H9 (cell line): Measurements from ENCODE around the gene DPP10. TPM values are rescaled to one million over a fixed set of nuclear protein-coding genes. Genes with fewer than 3 reads are reported as not detected.

Experiments
- DNase-seq: peaks from one replicate; pipeline ENCODE4 v3.0.0-alpha.2; 2017
- H2AFZ ChIP-seq: one replicate; pipeline ENCODE4 v1.6.1; 2013; ENCODE audit warnings: mild to moderate bottlenecking, low read length, control low read depth, moderate library complexity
- H2AK5ac ChIP-seq: 2 replicates; pipeline ENCODE4 v1.6.1; 2013; ENCODE audit warnings: low read length, control low read depth, mixed read lengths; ENCODE audit not compliant: insufficient read length
- H2BK120ac ChIP-seq: one replicate; pipeline ENCODE4 v1.6.1; 2013; ENCODE audit warnings: low read depth, mild to moderate bottlenecking, low read length, control low read depth, inconsistent platforms; ENCODE audit not compliant: poor library complexity, severe bottlenecking
- H2BK12ac ChIP-seq: 2 replicates; pipeline ENCODE4 v1.6.1; 2013; ENCODE audit warnings: low read length, control low read depth, mixed read lengths, low read depth; ENCODE audit not compliant: insufficient read length
- H2BK15ac ChIP-seq: 2 replicates; pipeline ENCODE4 v1.6.1; 2013; ENCODE audit warnings: low read depth, low read length, control low read depth
- H2BK20ac ChIP-seq: one replicate; pipeline ENCODE4 v1.6.1; 2013; ENCODE audit warnings: low read depth, mild to moderate bottlenecking, low read length, control low read depth, inconsistent platforms; ENCODE audit not compliant: poor library complexity, severe bottlenecking
- H2BK5ac ChIP-seq: 2 replicates; pipeline ENCODE4 v1.6.1; 2013; ENCODE audit warnings: low read length, control low read depth, mixed read lengths; ENCODE audit not compliant: insufficient read length
- H3K14ac ChIP-seq: 2 replicates; pipeline ENCODE4 v1.6.1; 2013; ENCODE audit warnings: low read length, control low read depth; ENCODE audit not compliant: insufficient read depth
- H3K18ac ChIP-seq: 2 replicates; pipeline ENCODE4 v1.6.1; 2013; ENCODE audit warnings: low read depth, mild to moderate bottlenecking, mixed read lengths, low read length, control low read depth; ENCODE audit not compliant: insufficient read length
- H3K23ac ChIP-seq: 2 replicates; pipeline ENCODE4 v1.6.1; 2013; ENCODE audit warnings: low read length, control low read depth, mixed read lengths, low read depth; ENCODE audit not compliant: insufficient read length
- H3K23me2 ChIP-seq: 2 replicates; pipeline ENCODE4 v1.6.1; 2013; ENCODE audit warnings: low read depth, mild to moderate bottlenecking, mixed read lengths, low read length, control low read depth; ENCODE audit not compliant: insufficient read length, poor library complexity, severe bottlenecking
- H3K27ac ChIP-seq: 2 replicates; pipeline ENCODE4 v1.5.1; 2013; ENCODE audit warnings: low read length, control low read depth, mixed read lengths, low read depth; ENCODE audit not compliant: insufficient read length
- H3K27me3 ChIP-seq: 2 replicates; pipeline ENCODE4 v1.6.1; 2013; ENCODE audit warnings: low read length, control low read depth, inconsistent platforms; ENCODE audit not compliant: insufficient read depth
- H3K4ac ChIP-seq: 2 replicates; pipeline ENCODE4 v1.6.1; 2013; ENCODE audit warnings: low read depth, mild to moderate bottlenecking, control low read depth, inconsistent platforms, low read length, moderate library complexity
- H3K4me1 ChIP-seq: 2 replicates; pipeline ENCODE4 v1.6.1; 2013; ENCODE audit warnings: low read length, control low read depth, inconsistent platforms; ENCODE audit not compliant: insufficient read depth
- H3K4me2 ChIP-seq: 2 replicates; pipeline ENCODE4 v1.6.1; 2013; ENCODE audit warnings: low read length, control low read depth, mixed read lengths; ENCODE audit not compliant: insufficient read length, insufficient read depth
- H3K56ac ChIP-seq: 2 replicates; pipeline ENCODE4 v1.6.1; 2013; ENCODE audit warnings: low read depth, mild to moderate bottlenecking, mixed read lengths, low read length, control low read depth; ENCODE audit not compliant: insufficient read length
- H3K79me1 ChIP-seq: 2 replicates; pipeline ENCODE4 v1.6.1; 2013; ENCODE audit warnings: low read depth, mild to moderate bottlenecking, moderate library complexity, low read length, control low read depth, inconsistent platforms; ENCODE audit not compliant: insufficient read depth, poor library complexity, severe bottlenecking
- H3K79me2 ChIP-seq: 2 replicates; pipeline ENCODE4 v1.6.1; 2013; ENCODE audit warnings: low read length, control low read depth, inconsistent platforms; ENCODE audit not compliant: insufficient read depth
- H3K9ac ChIP-seq: 2 replicates; pipeline ENCODE4 v1.6.1; 2013; ENCODE audit warnings: low read length, control low read depth, mixed read lengths; ENCODE audit not compliant: insufficient read length; ENCODE audit errors: extremely low read depth
- H3K9me3 ChIP-seq: one replicate; pipeline ENCODE4 v1.6.1; 2013; ENCODE audit warnings: low read depth, low read length, inconsistent platforms; ENCODE audit not compliant: control insufficient read depth
- H3T11ph ChIP-seq: one replicate; pipeline ENCODE4 v1.6.1; 2013; ENCODE audit warnings: mild to moderate bottlenecking, low read length, control low read depth, inconsistent platforms
- H4K20me1 ChIP-seq: one replicate; pipeline ENCODE4 v1.6.1; 2013; ENCODE audit not compliant: control insufficient read depth, insufficient read length, insufficient read depth
- H4K5ac ChIP-seq: 2 replicates; pipeline ENCODE4 v1.6.1; 2013; ENCODE audit warnings: low read depth, mild to moderate bottlenecking, mixed read lengths, low read length, control low read depth; ENCODE audit not compliant: insufficient read length
- H4K8ac ChIP-seq: replicated peaks from 2 replicates; pipeline ENCODE4 v1.6.1; 2013; ENCODE audit warnings: low read length, control low read depth, mixed read lengths, low read depth; ENCODE audit not compliant: insufficient read length
- H4K91ac ChIP-seq: 2 replicates; pipeline ENCODE4 v1.6.1; 2013; ENCODE audit warnings: low read depth, mild to moderate bottlenecking, moderate library complexity, mixed read lengths, low read length, control low read depth; ENCODE audit not compliant: insufficient read length
- H3K27ac Mint-ChIP-seq, 3 experiments: 2 replicates in 2 of 3; 3 replicates in 1 of 3; pipeline ENCODE4 v1.8.0; 2020 to 2021; ENCODE audit warnings: mixed read lengths in 3 of 3, mild to moderate bottlenecking in 1 of 3, moderate library complexity in 1 of 3
- H3K27me3 Mint-ChIP-seq: 2 replicates; pipeline ENCODE4 v1.8.0; 2021; ENCODE audit warnings: low read depth, mild to moderate bottlenecking, moderate library complexity, mixed read lengths
- H3K36me3 Mint-ChIP-seq, 3 experiments: 2 replicates in 2 of 3; 3 replicates in 1 of 3; pipeline ENCODE4 v1.8.0; 2020 to 2021; ENCODE audit warnings: low read depth in 3 of 3, mixed read lengths in 3 of 3; ENCODE audit not compliant: insufficient read depth in 1 of 3
- H3K4me1 Mint-ChIP-seq, 2 experiments: 2 replicates each; pipeline ENCODE4 v1.8.0; 2020; ENCODE audit warnings: mixed read lengths in 2 of 2
- H3K4me3 Mint-ChIP-seq, 2 experiments: 2 replicates in 1 of 2; 3 replicates in 1 of 2; pipeline ENCODE4 v1.8.0; 2020 to 2021; ENCODE audit warnings: mild to moderate bottlenecking in 2 of 2, mixed read lengths in 2 of 2, moderate library complexity in 1 of 2
- H3K9me3 Mint-ChIP-seq, 2 experiments: 2 replicates in 1 of 2; 3 replicates in 1 of 2; pipeline ENCODE4 v1.8.0; 2020; ENCODE audit warnings: mild to moderate bottlenecking in 2 of 2, mixed read lengths in 2 of 2, moderate library complexity in 1 of 2
- WGBS: extraction: QIAGEN DNeasy Blood & Tissue Kit; methylation state at CpG from one replicate; pipeline ENCODE4 v1.1.7; 2013; ENCODE audit warnings: missing lambda C conversion rate, low lambda C conversion rate, mixed read lengths; ENCODE audit not compliant: insufficient read length; ENCODE audit errors: extremely low coverage; 5-methylcytosine and 5-hydroxymethylcytosine counted together
- total RNA-seq: library from RNA; stranded (reverse); gene quantifications from 2 replicates; pipeline ENCODE4 v1.2.1, GENCODE V29; 2021
- TF ChIP-seq, protein P1 (sequence below): fragments of 200-600 bp; sonication (generic); conservative IDR thresholded peaks from 3 replicates; pipeline ENCODE4 v1.8.0; 2021; ENCODE audit warnings: antibody characterized with exemption, mild to moderate bottlenecking

DPP10 gene
- total RNA-seq, 1 experiment from 2014 or later = 11.3 TPM

DNA sequence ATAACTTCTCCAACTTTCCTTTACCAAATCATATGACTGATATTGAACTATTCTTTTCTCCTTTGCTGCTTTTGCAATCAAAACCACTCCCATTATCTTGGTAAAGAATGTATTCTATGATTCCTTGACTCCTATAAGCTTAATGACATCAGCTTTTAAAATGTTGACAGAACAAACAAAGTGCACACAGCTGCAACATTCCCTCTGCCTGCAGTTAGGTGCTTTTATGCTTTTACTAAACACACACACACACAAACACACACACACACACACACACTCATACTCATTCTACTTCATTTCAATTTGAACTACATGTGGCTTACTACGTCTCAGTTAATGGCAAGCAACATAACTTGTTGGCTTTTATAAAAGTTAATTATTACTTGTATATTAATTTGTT is 946.6 kb downstream of the DPP10 start:
- no peak overlapping the region for H2AFZ ChIP-seq
- no peaks in the 10 kb centered on the region for H3K79me1 ChIP-seq
- H3K4ac ChIP-seq = no peak overlapping the region
- Mint-ChIP-seq H3K36me3 (peaks cover 5 to 9% (median 9%) of the 10 kb centered on the region in 3 experiments; a peak in 5 of 7 replicates), H3K27me3 (no peaks in the 10 kb centered on the region), H3K27ac (no peak overlapping the region), H3K4me1 (peaks cover 28 to 30% of the 10 kb centered on the region in 2 experiments), H3K4me3 (no peak overlapping the region), H3K9me3 (peaks cover 8 to 9% of the 10 kb centered on the region in 2 experiments; a peak in 4 of 5 replicates)
- H3K18ac ChIP-seq = no peak overlapping the region
- no peaks in the 10 kb centered on the region for H3K9me3 ChIP-seq
- H3K4me1 ChIP-seq = no peaks in the 10 kb centered on the region
- H4K20me1 ChIP-seq = no peaks in the 10 kb centered on the region
- no peak overlapping the region for H2BK20ac ChIP-seq
- no peak overlapping the region for H3K4me2 ChIP-seq
- H2BK12ac ChIP-seq = no peak overlapping the region
- H2BK15ac ChIP-seq = no peak overlapping the region
- no peak for DNase-seq
- no peak overlapping the region for H3K14ac ChIP-seq
- H4K5ac ChIP-seq = no peak overlapping the region
- no peak overlapping the region for H2BK5ac ChIP-seq
- TF ChIP-seq, protein P1, sequence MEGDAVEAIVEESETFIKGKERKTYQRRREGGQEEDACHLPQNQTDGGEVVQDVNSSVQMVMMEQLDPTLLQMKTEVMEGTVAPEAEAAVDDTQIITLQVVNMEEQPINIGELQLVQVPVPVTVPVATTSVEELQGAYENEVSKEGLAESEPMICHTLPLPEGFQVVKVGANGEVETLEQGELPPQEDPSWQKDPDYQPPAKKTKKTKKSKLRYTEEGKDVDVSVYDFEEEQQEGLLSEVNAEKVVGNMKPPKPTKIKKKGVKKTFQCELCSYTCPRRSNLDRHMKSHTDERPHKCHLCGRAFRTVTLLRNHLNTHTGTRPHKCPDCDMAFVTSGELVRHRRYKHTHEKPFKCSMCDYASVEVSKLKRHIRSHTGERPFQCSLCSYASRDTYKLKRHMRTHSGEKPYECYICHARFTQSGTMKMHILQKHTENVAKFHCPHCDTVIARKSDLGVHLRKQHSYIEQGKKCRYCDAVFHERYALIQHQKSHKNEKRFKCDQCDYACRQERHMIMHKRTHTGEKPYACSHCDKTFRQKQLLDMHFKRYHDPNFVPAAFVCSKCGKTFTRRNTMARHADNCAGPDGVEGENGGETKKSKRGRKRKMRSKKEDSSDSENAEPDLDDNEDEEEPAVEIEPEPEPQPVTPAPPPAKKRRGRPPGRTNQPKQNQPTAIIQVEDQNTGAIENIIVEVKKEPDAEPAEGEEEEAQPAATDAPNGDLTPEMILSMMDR = no peak
- H3K23ac ChIP-seq = no peak overlapping the region
- H3K79me2 ChIP-seq = no peaks in the 10 kb centered on the region
- no peak overlapping the region for H4K8ac ChIP-seq
- H2AK5ac ChIP-seq = no peak overlapping the region
- no CpG with 5 or more reads among the region's 1 CpG for WGBS
- no peak overlapping the region for H4K91ac ChIP-seq
- H3K9ac ChIP-seq = no peak overlapping the region
- H3K56ac ChIP-seq = no peak overlapping the region
- no peaks in the 10 kb centered on the region for H3K27me3 ChIP-seq
- H3T11ph ChIP-seq = no peak overlapping the region
- H3K27ac ChIP-seq = no peak overlapping the region
- no peaks in the 10 kb centered on the region for H3K23me2 ChIP-seq
- H2BK120ac ChIP-seq = no peak overlapping the region
